ENCODE data around the gene KIF26A.

The KIF26A gene

GRCh38 chr14:104135904-104136471 is 2.4 kb upstream of the KIF26A start:
- H3K4me3 ChIP-seq (ENCODE audit: low read depth, low read length) = no peak overlapping the region
- no peak for TF ChIP-seq CTCF (IDR thresholded peaks at IDR 0.05; ENCODE audit: borderline replicate concordance, insufficient read depth, low read depth, low read length)

DNA sequence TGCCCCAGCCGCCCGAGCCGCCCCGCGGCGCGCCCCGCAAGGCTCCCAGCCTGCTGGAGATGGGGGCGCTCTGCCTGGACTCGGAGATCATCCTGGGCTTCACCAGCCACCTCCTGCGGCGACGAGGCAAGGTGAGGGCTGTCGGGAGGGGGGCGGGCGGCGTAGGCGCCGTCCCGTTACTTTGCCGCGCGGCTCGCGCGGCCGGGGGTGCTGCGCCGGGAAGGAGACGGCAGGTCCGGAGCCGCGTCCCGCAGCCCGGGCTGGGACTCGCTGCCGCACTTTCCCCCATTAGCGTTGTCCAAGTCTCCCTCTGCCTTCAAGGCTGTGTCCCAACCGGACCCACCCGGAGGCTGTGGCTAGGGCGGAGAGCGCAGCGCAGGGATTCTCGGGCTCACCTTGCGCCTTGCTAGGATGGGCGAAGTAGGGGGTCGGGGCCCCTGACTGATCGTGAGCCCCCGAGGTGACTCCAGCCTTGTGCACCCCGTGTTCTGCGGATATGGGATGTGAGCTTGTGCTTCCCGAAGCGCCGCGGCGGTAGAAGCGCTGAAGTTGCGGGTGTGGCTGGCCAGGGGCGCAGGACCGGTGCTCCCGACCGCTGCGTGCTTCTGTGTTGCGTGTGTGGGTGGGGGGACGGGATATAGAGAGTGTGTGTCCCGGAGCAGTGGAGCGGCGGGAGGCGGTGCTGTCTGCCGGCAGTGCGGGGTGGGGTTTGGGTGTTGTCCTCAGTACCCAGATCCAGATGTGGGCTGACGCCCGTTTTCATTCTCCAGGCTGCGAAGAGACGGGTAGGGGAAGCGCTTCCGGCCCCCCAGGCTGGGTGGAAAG is 1.7 kb upstream of the KIF26A start:
- H3K4me3 ChIP-seq (ENCODE audit: low read depth, low read length) = no peak overlapping the region
- no peak for TF ChIP-seq CTCF (IDR thresholded peaks at IDR 0.05; ENCODE audit: borderline replicate concordance, insufficient read depth, low read depth, low read length)

GRCh38 chr14:104137297-104138097 is 890 bp upstream of the KIF26A start:
- H3K4me3 ChIP-seq (ENCODE audit: low read depth, low read length) = no peak overlapping the region
- peak; percentile 87 for TF ChIP-seq CTCF (IDR thresholded peaks at IDR 0.05; ENCODE audit: borderline replicate concordance, insufficient read depth, low read depth, low read length)

DNA sequence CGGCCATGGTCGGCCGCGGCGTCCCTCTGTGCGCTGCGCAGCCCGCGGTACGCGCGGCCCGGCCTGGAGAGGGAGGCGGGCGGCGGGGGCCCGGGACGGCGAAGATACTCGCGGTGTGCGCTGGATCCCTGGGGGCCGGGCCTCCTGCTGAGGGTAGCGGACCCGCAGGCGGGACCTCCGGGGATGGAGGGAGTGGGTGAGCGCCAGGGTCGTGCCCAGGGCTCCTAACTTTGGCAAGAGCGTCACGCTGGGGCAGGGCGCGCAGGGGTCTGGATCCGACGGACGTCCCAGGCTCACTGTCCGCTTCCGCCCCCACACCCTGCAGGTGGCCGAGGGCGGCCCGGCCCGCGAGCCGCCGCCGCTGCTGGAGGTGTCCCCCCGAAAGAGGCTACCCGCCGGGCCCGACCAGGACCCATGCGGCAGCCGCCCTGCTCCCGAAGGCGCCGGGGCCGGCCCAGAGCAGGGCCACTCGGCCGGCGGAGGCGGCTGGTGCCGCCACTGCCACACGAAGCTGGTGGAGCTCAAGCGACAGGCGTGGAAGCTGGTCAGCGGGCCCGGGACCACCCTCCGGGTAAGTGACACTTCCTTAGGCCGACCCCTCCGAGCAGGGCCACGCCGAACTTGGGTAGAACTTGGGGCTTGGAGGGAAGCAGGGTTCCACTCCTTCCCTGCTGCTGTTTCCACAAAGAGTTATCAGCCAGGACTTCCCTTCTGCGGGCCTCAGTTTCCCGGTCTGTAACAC is 502 bp downstream of the KIF26A start:
- H3K4me3 ChIP-seq (ENCODE audit: low read depth, low read length) = no peak overlapping the region
- no peak for TF ChIP-seq CTCF (IDR thresholded peaks at IDR 0.05; ENCODE audit: borderline replicate concordance, insufficient read depth, low read depth, low read length)

- no peak for TF ChIP-seq CTCF (IDR thresholded peaks at IDR 0.05; ENCODE audit: borderline replicate concordance, insufficient read depth, low read depth, low read length)
- no peak overlapping the region for H3K4me3 ChIP-seq (ENCODE audit: low read depth, low read length)
These were observed 1.2 kb downstream of the KIF26A start for GRCh38 chr14:104139460-104140212.

- TF ChIP-seq CTCF (IDR thresholded peaks at IDR 0.05; ENCODE audit: borderline replicate concordance, insufficient read depth, low read depth, low read length) = no peak
- H3K4me3 ChIP-seq (ENCODE audit: low read depth, low read length) = no peak overlapping the region
These were observed 1.8 kb downstream of the KIF26A start for GRCh38 chr14:104140213-104140462.
